WTC11 (cell line): Measurements from ENCODE around the gene MMP7. TPM values are rescaled to one million over a fixed set of nuclear protein-coding genes. Genes with fewer than 3 reads are reported as not detected.

Source experiments
- ATAC-seq: fragments of 200-7000 bp; cut with Tn5 transposase; 2 replicates; pipeline ENCODE4 v1.10.0; 2021; ENCODE audit warnings: mild to moderate bottlenecking, moderate library complexity
- CTCF ChIA-PET: fragments of 300-600 bp; sonication (Branson Sonifier 250); formaldehyde crosslinking; loops from one replicate; lab custom pipeline; 2021; ENCODE audit warnings: antibody characterized with exemption; lab: Charles Lee
- POLR2A ChIA-PET: fragments of 350-600 bp; sonication (Branson Sonifier 250); formaldehyde crosslinking; loops from one replicate; lab custom pipeline; 2021; ENCODE audit warnings: antibody characterized with exemption; lab: Charles Lee
- DNase-seq: peaks from one replicate; pipeline ENCODE4 v3.0.0; 2021; ENCODE audit warnings: low spot score
- H3K27ac Mint-ChIP-seq: 2 replicates; pipeline ENCODE4 v1.8.0; 2021; ENCODE audit warnings: mixed read lengths
- H3K27me3 Mint-ChIP-seq: 2 replicates; pipeline ENCODE4 v1.8.0; 2021; ENCODE audit warnings: low read depth, mild to moderate bottlenecking, moderate library complexity, mixed read lengths
- H3K36me3 Mint-ChIP-seq: 2 replicates; pipeline ENCODE4 v1.8.0; 2021; ENCODE audit warnings: mixed read lengths
- H3K4me1 Mint-ChIP-seq: 2 replicates; pipeline ENCODE4 v1.8.0; 2022; ENCODE audit warnings: mixed read lengths
- H3K4me3 Mint-ChIP-seq: 2 replicates; pipeline ENCODE4 v1.8.0; 2021; ENCODE audit warnings: mild to moderate bottlenecking, moderate library complexity, mixed read lengths
- H3K9me3 Mint-ChIP-seq: 2 replicates; pipeline ENCODE4 v1.8.0; 2021; ENCODE audit warnings: mixed read lengths
- CREB1 ChIP-seq: sonication (generic); formaldehyde crosslinking; IDR thresholded peaks from 2 replicates; pipeline ENCODE4 v1.8.0; 2023; ENCODE audit warnings: mild to moderate bottlenecking, missing genetic modification reagents
- EMX1 ChIP-seq: fragments of 250-450 bp; sonication (Bioruptor Pico); IDR thresholded peaks from 2 replicates; pipeline ENCODE4 v1.8.0; 2021; ENCODE audit warnings: mild to moderate bottlenecking
- FOXJ3 ChIP-seq: sonication (generic); formaldehyde crosslinking; IDR thresholded peaks from 2 replicates; pipeline ENCODE4 v1.9.0; 2021; ENCODE audit warnings: missing genetic modification reagents, mild to moderate bottlenecking, borderline replicate concordance
- FOXK1 ChIP-seq: sonication (generic); formaldehyde crosslinking; IDR thresholded peaks from 2 replicates; pipeline ENCODE4 v1.8.0; 2022; ENCODE audit warnings: mild to moderate bottlenecking, moderate library complexity, missing genetic modification reagents
- HMGA2 ChIP-seq: fragments of 250-450 bp; sonication (Bioruptor Pico); IDR thresholded peaks from 2 replicates; pipeline ENCODE4 v1.4.0; 2021; ENCODE audit warnings: mild to moderate bottlenecking, moderate library complexity
- NFE2L1 ChIP-seq: sonication (generic); formaldehyde crosslinking; IDR thresholded peaks from 2 replicates; pipeline ENCODE4 v1.8.1; 2023; ENCODE audit warnings: missing genetic modification reagents
- SMAD4 ChIP-seq: sonication (generic); formaldehyde crosslinking; IDR thresholded peaks from 2 replicates; pipeline ENCODE4 v1.8.0; 2022; ENCODE audit warnings: mild to moderate bottlenecking, missing genetic modification reagents
- TCF7 ChIP-seq: sonication (generic); formaldehyde crosslinking; IDR thresholded peaks from 2 replicates; pipeline ENCODE4 v1.8.0; 2022; ENCODE audit warnings: mild to moderate bottlenecking, low read depth, missing genetic modification reagents, moderate library complexity
- TP53 ChIP-seq: sonication (generic); formaldehyde crosslinking; IDR thresholded peaks from 2 replicates; pipeline ENCODE4 v1.8.1; 2023; ENCODE audit warnings: mild to moderate bottlenecking, missing genetic modification reagents
- ZBTB21 ChIP-seq: sonication (generic); formaldehyde crosslinking; IDR thresholded peaks from 2 replicates; pipeline ENCODE4 v1.8.1; 2023; ENCODE audit warnings: mild to moderate bottlenecking, missing genetic modification reagents, borderline replicate concordance
- total RNA-seq: library from RNA; stranded (reverse); gene quantifications from 3 replicates; pipeline ENCODE4 v1.2.3, GENCODE V29; 2021
- TF ChIP-seq, protein P1 (sequence below): fragments of 250-450 bp; sonication (Bioruptor Pico); IDR thresholded peaks from 2 replicates; pipeline ENCODE4 v1.9.0; 2021; ENCODE audit warnings: moderate library complexity, mild to moderate bottlenecking, inconsistent platforms, borderline replicate concordance
- TF ChIP-seq, protein P2 (sequence below): sonication (generic); formaldehyde crosslinking; IDR thresholded peaks from 2 replicates; pipeline ENCODE4 v1.8.0; 2023; ENCODE audit warnings: mild to moderate bottlenecking, missing genetic modification reagents
- TF ChIP-seq, protein P3 (sequence below): fragments of 250-450 bp; sonication (Bioruptor Pico); IDR thresholded peaks from 2 replicates; pipeline ENCODE4 v1.9.0; 2021; ENCODE audit warnings: mild to moderate bottlenecking
- TF ChIP-seq, protein P4 (sequence below): sonication (generic); formaldehyde crosslinking; IDR thresholded peaks from 2 replicates; pipeline ENCODE4 v1.8.1; 2023; ENCODE audit warnings: mild to moderate bottlenecking, missing genetic modification reagents
- TF ChIP-seq, protein P5 (sequence below): sonication (generic); formaldehyde crosslinking; IDR thresholded peaks from 2 replicates; pipeline ENCODE4 v1.8.1; 2022; ENCODE audit warnings: low read depth, mild to moderate bottlenecking, moderate library complexity, missing genetic modification reagents, borderline replicate concordance
- TF ChIP-seq, protein P6 (sequence below): sonication (generic); formaldehyde crosslinking; IDR thresholded peaks from 2 replicates; pipeline ENCODE4 v1.8.0; 2022; ENCODE audit warnings: mild to moderate bottlenecking, missing genetic modification reagents
- TF ChIP-seq, protein P7 (sequence below): fragments of 250-450 bp; sonication (Bioruptor Pico); IDR thresholded peaks from 2 replicates; pipeline ENCODE4 v2.1.2; 2022; ENCODE audit warnings: mild to moderate bottlenecking, moderate library complexity
- TF ChIP-seq, protein P8 (sequence below): fragments of 250-450 bp; sonication (Bioruptor Pico); conservative IDR thresholded peaks from 2 replicates; pipeline ENCODE4 v1.9.0; 2021; ENCODE audit warnings: mild to moderate bottlenecking
- TF ChIP-seq, protein P9 (sequence below): sonication (generic); formaldehyde crosslinking; conservative IDR thresholded peaks from 2 replicates; pipeline ENCODE4 v1.8.1; 2023; ENCODE audit warnings: mild to moderate bottlenecking, low read depth, missing genetic modification reagents, moderate library complexity
- TF ChIP-seq, protein P10 (sequence below): sonication (generic); formaldehyde crosslinking; IDR thresholded peaks from 2 replicates; pipeline ENCODE4 v1.8.1; 2023; ENCODE audit warnings: mild to moderate bottlenecking, missing genetic modification reagents, moderate library complexity

The MMP7 gene
- total RNA-seq, 1 experiment from 2014 or later = 0.50 TPM

DNA sequence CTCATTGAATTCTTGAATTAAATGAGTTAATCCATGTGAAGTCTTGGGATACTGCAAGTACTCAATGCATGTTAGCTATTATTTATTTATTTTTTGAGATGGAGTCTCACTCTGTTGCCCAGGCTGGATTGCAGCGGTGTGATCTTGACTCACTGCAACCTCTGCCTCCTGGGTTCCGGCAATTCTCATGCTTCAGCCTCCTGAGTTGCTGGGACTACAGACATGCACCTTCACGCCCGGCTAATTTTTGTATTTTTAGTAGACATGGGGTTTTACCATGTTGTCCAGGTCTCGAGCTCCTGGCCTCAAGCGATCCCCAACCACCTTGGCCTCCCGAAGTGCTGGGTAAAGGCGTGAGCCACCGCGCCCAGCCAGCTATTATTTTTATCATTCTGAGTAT, 9.4 kb downstream of the MMP7 start:
- DNase-seq (no peak), ATAC-seq (no peak)
- Mint-ChIP-seq H3K4me3 (no peak overlapping the region), H3K27me3 (peaks cover 4% of the 10 kb centered on the region), H3K36me3 (no peaks in the 10 kb centered on the region), H3K27ac (no peak overlapping the region), H3K4me1 (0 out of 2 replicates have a peak, but pooled peaks cover 3% of the 10 kb centered on the region), H3K9me3 (no peaks in the 10 kb centered on the region)
- TF ChIP-seq, protein P1, sequence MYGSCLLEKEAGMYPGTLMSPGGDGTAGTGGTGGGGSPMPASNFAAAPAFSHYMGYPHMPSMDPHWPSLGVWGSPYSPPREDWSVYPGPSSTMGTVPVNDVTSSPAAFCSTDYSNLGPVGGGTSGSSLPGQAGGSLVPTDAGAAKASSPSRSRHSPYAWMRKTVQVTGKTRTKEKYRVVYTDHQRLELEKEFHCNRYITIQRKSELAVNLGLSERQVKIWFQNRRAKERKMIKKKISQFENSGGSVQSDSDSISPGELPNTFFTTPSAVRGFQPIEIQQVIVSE (CRISPR knock-in tag) = no peak
- no peak for TF ChIP-seq HMGA2 (CRISPR knock-in tag)
- no peak for TF ChIP-seq EMX1 (CRISPR knock-in tag)
- TF ChIP-seq SMAD4 (CRISPR knock-in tag) = no peak
- TF ChIP-seq NFE2L1 (CRISPR knock-in tag) = no peak
- POLR2A ChIA-PET = no interaction called here
- CTCF ChIA-PET = interaction anchor here (1.2 kb wide), 1 partner anchor 179 kb away, joined by 3 read pairs; no protein-coding TSS in a partner anchor

DNA sequence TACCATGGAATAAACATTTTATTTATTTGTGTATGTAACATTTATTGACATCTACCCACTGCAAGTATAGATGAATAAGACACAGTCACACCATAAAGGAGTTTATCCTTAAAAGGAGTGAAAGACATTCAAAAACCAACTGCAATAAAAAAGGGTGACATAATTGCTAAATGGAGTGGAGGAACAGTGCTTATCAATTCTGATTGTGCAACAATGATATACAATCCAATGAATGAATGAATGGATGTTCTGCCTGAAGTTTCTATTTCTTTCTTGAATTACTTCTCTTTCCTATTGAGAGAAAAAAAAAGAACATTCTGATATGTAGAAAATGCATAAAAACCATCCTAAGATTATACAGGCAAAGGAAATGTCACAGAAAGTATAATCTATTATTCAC, 10.0 kb downstream of the MMP7 start:
- Mint-ChIP-seq H3K27ac (no peak overlapping the region), H3K4me1 (0 out of 2 replicates have a peak, but pooled peaks cover 3% of the 10 kb centered on the region), H3K9me3 (no peaks in the 10 kb centered on the region), H3K27me3 (peaks cover 4% of the 10 kb centered on the region), H3K4me3 (no peak overlapping the region), H3K36me3 (no peaks in the 10 kb centered on the region)
- DNase-seq = no peak
- ChIA-PET POLR2A (no interaction called here), CTCF (interaction anchor here (1.2 kb wide), 1 partner anchor 178 kb away, joined by 3 read pairs; no protein-coding TSS in a partner anchor)
- ATAC-seq = no peak
- TF ChIP-seq, protein P2, sequence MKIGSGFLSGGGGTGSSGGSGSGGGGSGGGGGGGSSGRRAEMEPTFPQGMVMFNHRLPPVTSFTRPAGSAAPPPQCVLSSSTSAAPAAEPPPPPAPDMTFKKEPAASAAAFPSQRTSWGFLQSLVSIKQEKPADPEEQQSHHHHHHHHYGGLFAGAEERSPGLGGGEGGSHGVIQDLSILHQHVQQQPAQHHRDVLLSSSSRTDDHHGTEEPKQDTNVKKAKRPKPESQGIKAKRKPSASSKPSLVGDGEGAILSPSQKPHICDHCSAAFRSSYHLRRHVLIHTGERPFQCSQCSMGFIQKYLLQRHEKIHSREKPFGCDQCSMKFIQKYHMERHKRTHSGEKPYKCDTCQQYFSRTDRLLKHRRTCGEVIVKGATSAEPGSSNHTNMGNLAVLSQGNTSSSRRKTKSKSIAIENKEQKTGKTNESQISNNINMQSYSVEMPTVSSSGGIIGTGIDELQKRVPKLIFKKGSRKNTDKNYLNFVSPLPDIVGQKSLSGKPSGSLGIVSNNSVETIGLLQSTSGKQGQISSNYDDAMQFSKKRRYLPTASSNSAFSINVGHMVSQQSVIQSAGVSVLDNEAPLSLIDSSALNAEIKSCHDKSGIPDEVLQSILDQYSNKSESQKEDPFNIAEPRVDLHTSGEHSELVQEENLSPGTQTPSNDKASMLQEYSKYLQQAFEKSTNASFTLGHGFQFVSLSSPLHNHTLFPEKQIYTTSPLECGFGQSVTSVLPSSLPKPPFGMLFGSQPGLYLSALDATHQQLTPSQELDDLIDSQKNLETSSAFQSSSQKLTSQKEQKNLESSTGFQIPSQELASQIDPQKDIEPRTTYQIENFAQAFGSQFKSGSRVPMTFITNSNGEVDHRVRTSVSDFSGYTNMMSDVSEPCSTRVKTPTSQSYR (CRISPR knock-in tag) = no peak
- TF ChIP-seq TCF7 (CRISPR knock-in tag) (no peak), FOXJ3 (CRISPR knock-in tag) (no peak), HMGA2 (CRISPR knock-in tag) (no peak), TP53 (no peak), SMAD4 (CRISPR knock-in tag) (no peak), ZBTB21 (no peak), CREB1 (CRISPR knock-in tag) (no peak), FOXK1 (CRISPR knock-in tag) (no peak)
- TF ChIP-seq, protein P3, sequence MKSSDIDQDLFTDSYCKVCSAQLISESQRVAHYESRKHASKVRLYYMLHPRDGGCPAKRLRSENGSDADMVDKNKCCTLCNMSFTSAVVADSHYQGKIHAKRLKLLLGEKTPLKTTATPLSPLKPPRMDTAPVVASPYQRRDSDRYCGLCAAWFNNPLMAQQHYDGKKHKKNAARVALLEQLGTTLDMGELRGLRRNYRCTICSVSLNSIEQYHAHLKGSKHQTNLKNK (CRISPR knock-in tag) = no peak
- TF ChIP-seq, protein P4, sequence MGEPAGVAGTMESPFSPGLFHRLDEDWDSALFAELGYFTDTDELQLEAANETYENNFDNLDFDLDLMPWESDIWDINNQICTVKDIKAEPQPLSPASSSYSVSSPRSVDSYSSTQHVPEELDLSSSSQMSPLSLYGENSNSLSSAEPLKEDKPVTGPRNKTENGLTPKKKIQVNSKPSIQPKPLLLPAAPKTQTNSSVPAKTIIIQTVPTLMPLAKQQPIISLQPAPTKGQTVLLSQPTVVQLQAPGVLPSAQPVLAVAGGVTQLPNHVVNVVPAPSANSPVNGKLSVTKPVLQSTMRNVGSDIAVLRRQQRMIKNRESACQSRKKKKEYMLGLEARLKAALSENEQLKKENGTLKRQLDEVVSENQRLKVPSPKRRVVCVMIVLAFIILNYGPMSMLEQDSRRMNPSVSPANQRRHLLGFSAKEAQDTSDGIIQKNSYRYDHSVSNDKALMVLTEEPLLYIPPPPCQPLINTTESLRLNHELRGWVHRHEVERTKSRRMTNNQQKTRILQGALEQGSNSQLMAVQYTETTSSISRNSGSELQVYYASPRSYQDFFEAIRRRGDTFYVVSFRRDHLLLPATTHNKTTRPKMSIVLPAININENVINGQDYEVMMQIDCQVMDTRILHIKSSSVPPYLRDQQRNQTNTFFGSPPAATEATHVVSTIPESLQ (CRISPR knock-in tag) = no peak
- TF ChIP-seq, protein P5, sequence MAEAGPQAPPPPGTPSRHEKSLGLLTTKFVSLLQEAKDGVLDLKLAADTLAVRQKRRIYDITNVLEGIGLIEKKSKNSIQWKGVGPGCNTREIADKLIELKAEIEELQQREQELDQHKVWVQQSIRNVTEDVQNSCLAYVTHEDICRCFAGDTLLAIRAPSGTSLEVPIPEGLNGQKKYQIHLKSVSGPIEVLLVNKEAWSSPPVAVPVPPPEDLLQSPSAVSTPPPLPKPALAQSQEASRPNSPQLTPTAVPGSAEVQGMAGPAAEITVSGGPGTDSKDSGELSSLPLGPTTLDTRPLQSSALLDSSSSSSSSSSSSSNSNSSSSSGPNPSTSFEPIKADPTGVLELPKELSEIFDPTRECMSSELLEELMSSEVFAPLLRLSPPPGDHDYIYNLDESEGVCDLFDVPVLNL (CRISPR knock-in tag) = no peak
- TF ChIP-seq, protein P6, sequence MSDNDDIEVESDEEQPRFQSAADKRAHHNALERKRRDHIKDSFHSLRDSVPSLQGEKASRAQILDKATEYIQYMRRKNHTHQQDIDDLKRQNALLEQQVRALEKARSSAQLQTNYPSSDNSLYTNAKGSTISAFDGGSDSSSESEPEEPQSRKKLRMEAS (CRISPR knock-in tag) = no peak
- TF ChIP-seq, protein P7, sequence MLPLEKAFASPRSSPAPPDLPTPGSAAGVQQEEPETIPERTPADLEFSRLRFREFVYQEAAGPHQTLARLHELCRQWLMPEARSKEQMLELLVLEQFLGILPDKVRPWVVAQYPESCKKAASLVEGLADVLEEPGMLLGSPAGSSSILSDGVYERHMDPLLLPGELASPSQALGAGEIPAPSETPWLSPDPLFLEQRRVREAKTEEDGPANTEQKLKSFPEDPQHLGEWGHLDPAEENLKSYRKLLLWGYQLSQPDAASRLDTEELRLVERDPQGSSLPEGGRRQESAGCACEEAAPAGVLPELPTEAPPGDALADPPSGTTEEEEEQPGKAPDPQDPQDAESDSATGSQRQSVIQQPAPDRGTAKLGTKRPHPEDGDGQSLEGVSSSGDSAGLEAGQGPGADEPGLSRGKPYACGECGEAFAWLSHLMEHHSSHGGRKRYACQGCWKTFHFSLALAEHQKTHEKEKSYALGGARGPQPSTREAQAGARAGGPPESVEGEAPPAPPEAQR (CRISPR knock-in tag) = no peak
- TF ChIP-seq, protein P8, sequence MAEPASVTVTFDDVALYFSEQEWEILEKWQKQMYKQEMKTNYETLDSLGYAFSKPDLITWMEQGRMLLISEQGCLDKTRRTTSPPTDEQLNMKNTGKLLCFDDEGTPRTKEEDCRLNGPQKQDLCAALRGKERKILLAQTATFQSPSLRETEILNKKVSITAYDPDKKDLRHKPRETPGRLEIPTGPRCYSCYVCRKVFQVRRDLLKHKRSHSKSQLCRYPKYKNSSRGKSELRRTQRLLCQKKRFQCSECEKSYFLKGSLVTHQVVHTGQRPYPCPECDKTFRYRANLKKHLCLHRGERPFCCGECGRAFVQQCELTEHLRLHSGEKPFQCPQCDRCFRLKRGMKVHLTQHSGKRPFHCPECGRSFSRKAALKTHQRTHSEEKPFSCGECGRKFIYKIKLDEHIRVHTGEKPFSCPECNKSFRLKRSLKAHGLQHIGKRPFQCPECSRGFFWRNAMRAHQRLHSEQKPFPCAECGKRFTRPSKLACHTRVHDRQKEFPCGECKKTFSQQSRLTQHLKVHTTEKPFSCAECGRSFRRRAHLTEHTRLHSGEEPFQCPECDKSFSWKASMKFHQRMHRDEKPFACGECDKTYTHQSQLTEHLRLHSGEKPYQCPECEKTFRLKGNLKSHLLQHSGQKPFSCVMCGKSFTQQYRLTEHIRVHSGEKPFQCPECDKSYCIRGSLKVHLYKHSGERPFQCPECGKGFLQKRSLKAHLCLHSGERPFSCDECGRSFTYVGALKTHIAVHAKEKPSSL (CRISPR knock-in tag) = no peak
- TF ChIP-seq, protein P9, sequence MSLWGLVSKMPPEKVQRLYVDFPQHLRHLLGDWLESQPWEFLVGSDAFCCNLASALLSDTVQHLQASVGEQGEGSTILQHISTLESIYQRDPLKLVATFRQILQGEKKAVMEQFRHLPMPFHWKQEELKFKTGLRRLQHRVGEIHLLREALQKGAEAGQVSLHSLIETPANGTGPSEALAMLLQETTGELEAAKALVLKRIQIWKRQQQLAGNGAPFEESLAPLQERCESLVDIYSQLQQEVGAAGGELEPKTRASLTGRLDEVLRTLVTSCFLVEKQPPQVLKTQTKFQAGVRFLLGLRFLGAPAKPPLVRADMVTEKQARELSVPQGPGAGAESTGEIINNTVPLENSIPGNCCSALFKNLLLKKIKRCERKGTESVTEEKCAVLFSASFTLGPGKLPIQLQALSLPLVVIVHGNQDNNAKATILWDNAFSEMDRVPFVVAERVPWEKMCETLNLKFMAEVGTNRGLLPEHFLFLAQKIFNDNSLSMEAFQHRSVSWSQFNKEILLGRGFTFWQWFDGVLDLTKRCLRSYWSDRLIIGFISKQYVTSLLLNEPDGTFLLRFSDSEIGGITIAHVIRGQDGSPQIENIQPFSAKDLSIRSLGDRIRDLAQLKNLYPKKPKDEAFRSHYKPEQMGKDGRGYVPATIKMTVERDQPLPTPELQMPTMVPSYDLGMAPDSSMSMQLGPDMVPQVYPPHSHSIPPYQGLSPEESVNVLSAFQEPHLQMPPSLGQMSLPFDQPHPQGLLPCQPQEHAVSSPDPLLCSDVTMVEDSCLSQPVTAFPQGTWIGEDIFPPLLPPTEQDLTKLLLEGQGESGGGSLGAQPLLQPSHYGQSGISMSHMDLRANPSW (CRISPR knock-in tag) = no peak
- TF ChIP-seq, protein P10, sequence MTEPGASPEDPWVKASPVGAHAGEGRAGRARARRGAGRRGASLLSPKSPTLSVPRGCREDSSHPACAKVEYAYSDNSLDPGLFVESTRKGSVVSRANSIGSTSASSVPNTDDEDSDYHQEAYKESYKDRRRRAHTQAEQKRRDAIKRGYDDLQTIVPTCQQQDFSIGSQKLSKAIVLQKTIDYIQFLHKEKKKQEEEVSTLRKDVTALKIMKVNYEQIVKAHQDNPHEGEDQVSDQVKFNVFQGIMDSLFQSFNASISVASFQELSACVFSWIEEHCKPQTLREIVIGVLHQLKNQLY (CRISPR knock-in tag) = no peak
